ENCODE data around the gene DGLUCY.

DGLUCY gene

DNA sequence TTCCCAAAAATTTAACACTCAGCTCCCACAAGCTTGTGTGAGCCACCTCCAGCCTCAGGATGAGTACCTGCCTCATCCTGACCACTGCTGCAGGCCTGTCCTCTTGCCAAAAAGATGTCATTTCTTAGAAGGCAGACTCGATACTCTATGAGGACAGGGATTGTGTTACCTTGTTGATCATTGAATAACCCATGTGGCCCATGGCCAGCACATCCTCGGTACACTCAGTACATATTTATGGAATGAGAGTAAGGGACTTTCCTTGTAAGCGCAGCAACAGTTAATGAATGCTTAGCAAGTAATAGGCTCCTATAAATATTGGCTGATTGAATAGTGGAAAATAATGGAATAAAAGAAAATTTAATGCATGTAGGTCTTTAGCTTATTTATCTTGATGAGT, 15.3 kb upstream of the DGLUCY start (continued):
- TF ChIP-seq, protein P1, sequence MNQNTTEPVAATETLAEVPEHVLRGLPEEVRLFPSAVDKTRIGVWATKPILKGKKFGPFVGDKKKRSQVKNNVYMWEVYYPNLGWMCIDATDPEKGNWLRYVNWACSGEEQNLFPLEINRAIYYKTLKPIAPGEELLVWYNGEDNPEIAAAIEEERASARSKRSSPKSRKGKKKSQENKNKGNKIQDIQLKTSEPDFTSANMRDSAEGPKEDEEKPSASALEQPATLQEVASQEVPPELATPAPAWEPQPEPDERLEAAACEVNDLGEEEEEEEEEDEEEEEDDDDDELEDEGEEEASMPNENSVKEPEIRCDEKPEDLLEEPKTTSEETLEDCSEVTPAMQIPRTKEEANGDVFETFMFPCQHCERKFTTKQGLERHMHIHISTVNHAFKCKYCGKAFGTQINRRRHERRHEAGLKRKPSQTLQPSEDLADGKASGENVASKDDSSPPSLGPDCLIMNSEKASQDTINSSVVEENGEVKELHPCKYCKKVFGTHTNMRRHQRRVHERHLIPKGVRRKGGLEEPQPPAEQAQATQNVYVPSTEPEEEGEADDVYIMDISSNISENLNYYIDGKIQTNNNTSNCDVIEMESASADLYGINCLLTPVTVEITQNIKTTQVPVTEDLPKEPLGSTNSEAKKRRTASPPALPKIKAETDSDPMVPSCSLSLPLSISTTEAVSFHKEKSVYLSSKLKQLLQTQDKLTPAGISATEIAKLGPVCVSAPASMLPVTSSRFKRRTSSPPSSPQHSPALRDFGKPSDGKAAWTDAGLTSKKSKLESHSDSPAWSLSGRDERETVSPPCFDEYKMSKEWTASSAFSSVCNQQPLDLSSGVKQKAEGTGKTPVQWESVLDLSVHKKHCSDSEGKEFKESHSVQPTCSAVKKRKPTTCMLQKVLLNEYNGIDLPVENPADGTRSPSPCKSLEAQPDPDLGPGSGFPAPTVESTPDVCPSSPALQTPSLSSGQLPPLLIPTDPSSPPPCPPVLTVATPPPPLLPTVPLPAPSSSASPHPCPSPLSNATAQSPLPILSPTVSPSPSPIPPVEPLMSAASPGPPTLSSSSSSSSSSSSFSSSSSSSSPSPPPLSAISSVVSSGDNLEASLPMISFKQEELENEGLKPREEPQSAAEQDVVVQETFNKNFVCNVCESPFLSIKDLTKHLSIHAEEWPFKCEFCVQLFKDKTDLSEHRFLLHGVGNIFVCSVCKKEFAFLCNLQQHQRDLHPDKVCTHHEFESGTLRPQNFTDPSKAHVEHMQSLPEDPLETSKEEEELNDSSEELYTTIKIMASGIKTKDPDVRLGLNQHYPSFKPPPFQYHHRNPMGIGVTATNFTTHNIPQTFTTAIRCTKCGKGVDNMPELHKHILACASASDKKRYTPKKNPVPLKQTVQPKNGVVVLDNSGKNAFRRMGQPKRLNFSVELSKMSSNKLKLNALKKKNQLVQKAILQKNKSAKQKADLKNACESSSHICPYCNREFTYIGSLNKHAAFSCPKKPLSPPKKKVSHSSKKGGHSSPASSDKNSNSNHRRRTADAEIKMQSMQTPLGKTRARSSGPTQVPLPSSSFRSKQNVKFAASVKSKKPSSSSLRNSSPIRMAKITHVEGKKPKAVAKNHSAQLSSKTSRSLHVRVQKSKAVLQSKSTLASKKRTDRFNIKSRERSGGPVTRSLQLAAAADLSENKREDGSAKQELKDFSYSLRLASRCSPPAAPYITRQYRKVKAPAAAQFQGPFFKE (tag by site-specific recombination; IDR thresholded peaks at IDR 0.05; ENCODE audit: borderline replicate concordance) = no peak
- no peak for TF ChIP-seq PATZ1 (tag by site-specific recombination; IDR thresholded peaks at IDR 0.05)

DNA sequence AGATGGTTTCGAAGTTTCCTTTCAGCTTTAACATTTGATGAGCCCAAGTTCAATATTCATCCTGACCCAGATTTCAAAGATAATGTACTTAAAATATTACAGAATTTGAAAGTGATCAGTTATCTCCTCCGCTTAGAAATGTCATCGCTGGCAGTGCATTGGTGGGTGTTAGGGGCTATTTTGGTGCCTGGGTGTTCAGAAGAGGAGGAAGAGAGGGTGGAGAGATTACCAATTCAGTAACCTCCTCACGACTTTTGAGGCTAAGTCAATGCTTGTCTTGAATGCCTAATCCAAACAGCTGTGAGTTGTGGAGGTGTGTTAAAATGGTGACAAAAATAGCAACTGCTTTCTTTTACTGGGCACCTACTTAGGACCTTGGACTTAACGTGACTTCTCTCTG, 13.8 kb upstream of the DGLUCY start:
- POLR2A ChIA-PET = interaction anchor here (0.6 kb wide), 1 partner anchor 268 kb away, joined by 3 read pairs; no protein-coding TSS in a partner anchor
- H3K9me3 ChIP-seq (ENCODE audit: control insufficient read depth, insufficient read depth, low read depth, low read length) = no peaks in the 10 kb centered on the region
- CTCF ChIA-PET = interaction anchor here (1.2 kb wide), 1 partner anchor 56 kb away, joined by 3 read pairs; no protein-coding TSS in a partner anchor

GRCh38 chr14:91103116-91103515, 10.8 kb upstream of the DGLUCY start:
- Histone ChIP-seq H3K36me3 (ENCODE audit: control insufficient read depth in 2 of 2, insufficient read depth in 1 of 2, low read length in 2 of 2) (no peaks in the 10 kb centered on the region), H3K9me3 (ENCODE audit: control insufficient read depth, insufficient read depth, low read depth, low read length) (no peaks in the 10 kb centered on the region), H3K4me1 (ENCODE audit: control insufficient read depth, insufficient read depth, low read length) (no peaks in the 10 kb centered on the region), H3K4me3 (ENCODE audit: low read depth, low read length) (no peak overlapping the region), H3K27ac (ENCODE audit: extremely low read depth, low read depth, low read length) (no peak overlapping the region)
- POLR2A ChIA-PET = interaction anchor here (0.6 kb wide), 1 partner anchor 228 kb away, joined by 3 read pairs; no protein-coding TSS in a partner anchor
- TF ChIP-seq ZNF610 (tag by site-specific recombination; IDR thresholded peaks at IDR 0.05; ENCODE audit: borderline replicate concordance) = no peak
- TF ChIP-seq, protein P2, sequence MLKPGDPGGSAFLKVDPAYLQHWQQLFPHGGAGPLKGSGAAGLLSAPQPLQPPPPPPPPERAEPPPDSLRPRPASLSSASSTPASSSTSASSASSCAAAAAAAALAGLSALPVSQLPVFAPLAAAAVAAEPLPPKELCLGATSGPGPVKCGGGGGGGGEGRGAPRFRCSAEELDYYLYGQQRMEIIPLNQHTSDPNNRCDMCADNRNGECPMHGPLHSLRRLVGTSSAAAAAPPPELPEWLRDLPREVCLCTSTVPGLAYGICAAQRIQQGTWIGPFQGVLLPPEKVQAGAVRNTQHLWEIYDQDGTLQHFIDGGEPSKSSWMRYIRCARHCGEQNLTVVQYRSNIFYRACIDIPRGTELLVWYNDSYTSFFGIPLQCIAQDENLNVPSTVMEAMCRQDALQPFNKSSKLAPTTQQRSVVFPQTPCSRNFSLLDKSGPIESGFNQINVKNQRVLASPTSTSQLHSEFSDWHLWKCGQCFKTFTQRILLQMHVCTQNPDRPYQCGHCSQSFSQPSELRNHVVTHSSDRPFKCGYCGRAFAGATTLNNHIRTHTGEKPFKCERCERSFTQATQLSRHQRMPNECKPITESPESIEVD (tag by site-specific recombination; IDR thresholded peaks at IDR 0.05) = no peak
- CTCF ChIA-PET = no interaction called here

More for the DNA sequence above, 13.8 kb upstream of the DGLUCY start:
- no peak overlapping the region for H3K27ac ChIP-seq (ENCODE audit: extremely low read depth, low read depth, low read length)
- no peaks in the 10 kb centered on the region for H3K36me3 ChIP-seq (ENCODE audit: control insufficient read depth in 2 of 2, insufficient read depth in 1 of 2, low read length in 2 of 2)
- no peaks in the 10 kb centered on the region for H3K4me1 ChIP-seq (ENCODE audit: control insufficient read depth, insufficient read depth, low read length)
- TF ChIP-seq ZFP3 (tag by site-specific recombination; IDR thresholded peaks at IDR 0.05; ENCODE audit: low read depth) (no peak), ZBTB21 (tag by site-specific recombination; IDR thresholded peaks at IDR 0.05) (no peak), ZNF37A (tag by site-specific recombination; IDR thresholded peaks at IDR 0.05) (no peak), ZNF560 (tag by site-specific recombination; IDR thresholded peaks at IDR 0.05; ENCODE audit: borderline replicate concordance) (no peak), ZNF404 (tag by site-specific recombination; IDR thresholded peaks at IDR 0.05) (no peak), ZNF341 (tag by site-specific recombination; IDR thresholded peaks at IDR 0.05; ENCODE audit: low read depth) (no peak)
- no peak overlapping the region for H3K4me3 ChIP-seq (ENCODE audit: low read depth, low read length)
